Natural killer cell (primary cell): ENCODE measurements around the gene HES2. TPM values are rescaled to one million over a fixed set of nuclear protein-coding genes. Genes with fewer than 3 reads are reported as not detected.
"Not testable (repeated sequence)": the region's sequence is repeated elsewhere in the genome, so short reads cannot be mapped to it uniquely, and the experiment has no call there.

ENCODE experiments used
- ATAC-seq, 3 donors: fragments of 150-1000 bp in 2 of 3; fragments of 200-7000 bp in 1 of 3; cut with Tn5 transposase; 1 replicate in 1 of 3; 2 replicates in 2 of 3; pipeline ENCODE4 v1.10.0; 2021; ENCODE audit warnings: mild to moderate bottlenecking in 2 of 3, moderate library complexity in 2 of 3
- DNase-seq, 2 donors: peaks; one replicate each; pipeline versions ENCODE4 v3.0.0 to v3.0.0-alpha.2; 2013 to 2021; ENCODE audit warnings: mixed read lengths in 1 of 2
- H3K27ac ChIP-seq: one replicate; pipeline ENCODE4 v1.5.1; 2013; ENCODE audit warnings: mild to moderate bottlenecking, low read length
- H3K27me3 ChIP-seq: one replicate; pipeline ENCODE4 v1.6.1; 2013; ENCODE audit warnings: low read length; ENCODE audit not compliant: control insufficient read depth, insufficient read depth
- H3K36me3 ChIP-seq: one replicate; pipeline ENCODE4 v1.6.1; 2013; ENCODE audit warnings: low read length; ENCODE audit not compliant: control insufficient read depth, insufficient read depth
- H3K4me1 ChIP-seq: one replicate; pipeline ENCODE4 v1.6.1; 2013; ENCODE audit warnings: low read length; ENCODE audit not compliant: control insufficient read depth, insufficient read depth
- H3K4me3 ChIP-seq: one replicate; pipeline ENCODE4 v1.5.1; 2013; ENCODE audit warnings: low read length
- H3K9me3 ChIP-seq: one replicate; pipeline ENCODE4 v1.6.1; 2013; ENCODE audit warnings: low read length; ENCODE audit not compliant: control insufficient read depth, insufficient read depth
- H3K27ac Mint-ChIP-seq, 2 donors: one replicate each; pipeline ENCODE4 v1.8.0; 2022; ENCODE audit warnings: mild to moderate bottlenecking in 2 of 2, mixed read lengths in 2 of 2, moderate library complexity in 1 of 2
- H3K27me3 Mint-ChIP-seq, 2 donors: one replicate each; pipeline ENCODE4 v1.8.0; 2022; ENCODE audit warnings: low read depth in 2 of 2, mixed read lengths in 2 of 2
- H3K36me3 Mint-ChIP-seq: one replicate; pipeline ENCODE4 v1.8.0; 2022; ENCODE audit warnings: mixed read lengths
- H3K4me1 Mint-ChIP-seq, 2 donors: one replicate each; pipeline ENCODE4 v1.8.0; 2022; ENCODE audit warnings: mixed read lengths in 2 of 2
- H3K4me3 Mint-ChIP-seq: one replicate; pipeline ENCODE4 v1.8.0; 2022; ENCODE audit warnings: mild to moderate bottlenecking, moderate library complexity, mixed read lengths
- H3K9me3 Mint-ChIP-seq, 2 donors: one replicate each; pipeline ENCODE4 v1.8.0; 2022; ENCODE audit warnings: mixed read lengths in 2 of 2
- CTCF ChIP-seq: fragments of 200-600 bp; IDR thresholded peaks from one replicate; pipeline ENCODE4 v1.8.0; 2022; ENCODE audit warnings: antibody characterized with exemption
- WGBS: methylation state at CpG from one replicate; pipeline ENCODE4 v1.1.7; 2013; ENCODE audit warnings: missing lambda C conversion rate; ENCODE audit not compliant: insufficient coverage; 5-methylcytosine and 5-hydroxymethylcytosine counted together
- intact Hi-C: fragments of 100-400 bp; cut with micrococcal nuclease; formaldehyde crosslinking; loops from one replicate; pipeline ENCODE4 v1.14.2; 2022
- total RNA-seq, 4 donors: library from RNA; stranded (reverse); fragments of 120-200 nt in 1 of 4; gene quantifications; one replicate each; pipeline versions ENCODE4 v1.2.3 to v1.2.4, GENCODE V29; 2013 to 2022

The HES2 gene
- total RNA-seq, 3 donors from 2014 or later (not counting 1 experiment from before 2014, with no cell fraction given), result not detected

GRCh38 chr1:6428453-6428852, 8.7 kb upstream of the HES2 start:
- H3K27ac ChIP-seq, H3K4me1 Mint-ChIP-seq, H3K36me3 ChIP-seq, H3K4me3 Mint-ChIP-seq, H3K4me3 ChIP-seq, H3K9me3 ChIP-seq, H3K27ac Mint-ChIP-seq, H3K9me3 Mint-ChIP-seq, H3K36me3 Mint-ChIP-seq, DNase-seq, ATAC-seq, intact Hi-C loops: not testable (repeated sequence)
- Histone ChIP-seq H3K27me3 (peaks cover 21% of the 10 kb centered on the region), H3K4me1 (peaks cover 17% of the 10 kb centered on the region)
- H3K27me3 Mint-ChIP-seq, result peaks cover 0 to 26% of the 10 kb centered on the region in 2 donors
- WGBS, result 81% methylated on average over 6 of the region's 6 CpGs

- H3K27ac Mint-ChIP-seq, result no peak overlapping the region
- H3K4me1 ChIP-seq, result peaks cover 20% of the 10 kb centered on the region
- no peak overlapping the region for H3K4me3 ChIP-seq
- H3K4me1 Mint-ChIP-seq, result peaks cover 0 to 8% of the 10 kb centered on the region in 2 donors
- DNase-seq (no peak), ATAC-seq (no peak)
- H3K27me3 ChIP-seq, result peaks cover 27% of the 10 kb centered on the region
- no peak overlapping the region for H3K27ac ChIP-seq
- H3K36me3 Mint-ChIP-seq, result no peaks in the 10 kb centered on the region
- H3K27me3 Mint-ChIP-seq, result peaks cover 3 to 28% of the 10 kb centered on the region in 2 donors
- no peaks in the 10 kb centered on the region for H3K9me3 ChIP-seq
- intact Hi-C loops, result no loop called here
- H3K4me3 Mint-ChIP-seq, result no peak overlapping the region
- 84% methylated on average over 26 of the region's 26 CpGs for WGBS
- no peaks in the 10 kb centered on the region for H3K9me3 Mint-ChIP-seq
- no peak for TF ChIP-seq CTCF
- no peaks in the 10 kb centered on the region for H3K36me3 ChIP-seq
These were observed 8.0 kb upstream of the HES2 start for GRCh38 chr1:6427441-6428390.

- no peak for DNase-seq
- ATAC-seq, result no peak
- WGBS, result 76% methylated on average over 10 of the region's 10 CpGs
- Histone ChIP-seq H3K27ac (no peak overlapping the region), H3K27me3 (peaks cover 29% of the 10 kb centered on the region), H3K9me3 (no peaks in the 10 kb centered on the region), H3K4me3 (no peak overlapping the region), H3K4me1 (peaks cover 20% of the 10 kb centered on the region), H3K36me3 (no peaks in the 10 kb centered on the region)
- Mint-ChIP-seq H3K27ac (no peak overlapping the region), H3K4me1 (peaks cover 0 to 8% of the 10 kb centered on the region in 2 donors), H3K9me3 (no peaks in the 10 kb centered on the region), H3K4me3 (no peak overlapping the region), H3K36me3 (no peaks in the 10 kb centered on the region), H3K27me3 (peaks cover 6 to 30% of the 10 kb centered on the region in 2 donors)
- intact Hi-C loops, result no loop called here
- no peak for TF ChIP-seq CTCF
These were observed 7.2 kb upstream of the HES2 start for GRCh38 chr1:6426972-6427350.

GRCh38 chr1:6426277-6426971, 6.7 kb upstream of the HES2 start:
- peaks cover 12 to 35% of the 10 kb centered on the region in 2 donors for H3K27me3 Mint-ChIP-seq
- H3K9me3 ChIP-seq, result no peaks in the 10 kb centered on the region
- ATAC-seq, result no peak
- no peak overlapping the region for H3K27ac ChIP-seq
- intact Hi-C loops, result no loop called here
- peaks cover 0 to 8% of the 10 kb centered on the region in 2 donors for H3K4me1 Mint-ChIP-seq
- no peak overlapping the region for H3K4me3 Mint-ChIP-seq
- WGBS, result 86% methylated on average over 9 of the region's 9 CpGs
- no peak for TF ChIP-seq CTCF
- no peak overlapping the region for H3K4me3 ChIP-seq
- no peak overlapping the region for H3K27ac Mint-ChIP-seq
- H3K4me1 ChIP-seq, result peaks cover 20% of the 10 kb centered on the region
- peaks cover 29% of the 10 kb centered on the region for H3K27me3 ChIP-seq
- H3K36me3 ChIP-seq, result no peaks in the 10 kb centered on the region
- H3K9me3 Mint-ChIP-seq, result no peaks in the 10 kb centered on the region
- H3K36me3 Mint-ChIP-seq, result no peaks in the 10 kb centered on the region
- no peak for DNase-seq
